Lower leg skin (tissue), 4 donors: ENCODE results near the gene MMP17. TPM values are rescaled to one million over a fixed set of nuclear protein-coding genes. Genes with fewer than 3 reads are reported as not detected.

Experiments
- DNase-seq, 2 donors: peaks; one replicate each; pipeline ENCODE4 v3.0.0-alpha.2; 2019; ENCODE audit warnings: low spot score in 2 of 2
- H3K4me3 ChIP-seq: fragments of 200-600 bp; sonication (generic); 2 replicates; pipeline ENCODE4 v1.5.1; 2017; ENCODE audit warnings: mild to moderate bottlenecking, low read depth; ENCODE audit not compliant: poor library complexity, severe bottlenecking
- CTCF ChIP-seq, 3 donors: fragments of 450-650 bp; IDR thresholded peaks; one replicate each; pipeline ENCODE4 v1.5.1; 2016; ENCODE audit warnings: antibody characterized with exemption in 3 of 3, mild to moderate bottlenecking in 3 of 3, moderate library complexity in 2 of 3
- POLR2A ChIP-seq, 2 donors: fragments of 450-650 bp; IDR thresholded peaks; one replicate each; pipeline ENCODE4 v1.6.1; 2016 to 2017; ENCODE audit warnings: antibody characterized with exemption in 2 of 2, mild to moderate bottlenecking in 1 of 2, moderate library complexity in 1 of 2
- WGBS, 2 donors: methylation state at CpG; one replicate each; pipeline ENCODE4 v1.1.5; 2018; 5-methylcytosine and 5-hydroxymethylcytosine counted together
- intact Hi-C: fragments of 100-400 bp; cut with DNase I; formaldehyde crosslinking; loops from one replicate; pipeline ENCODE4 v1.15.0; 2023; ENCODE audit warnings: low total_unique reads
- total RNA-seq, 4 donors: library from RNA; depleted of rRNA; stranded (reverse); fragments of >200 nt; gene quantifications; one replicate each; pipeline ENCODE4 v1.1.0, GENCODE V29; 2016

Gene MMP17
- total RNA-seq, 4 donors from 2014 or later = 5.4 to 11.6 (median 5.7) TPM

DNA sequence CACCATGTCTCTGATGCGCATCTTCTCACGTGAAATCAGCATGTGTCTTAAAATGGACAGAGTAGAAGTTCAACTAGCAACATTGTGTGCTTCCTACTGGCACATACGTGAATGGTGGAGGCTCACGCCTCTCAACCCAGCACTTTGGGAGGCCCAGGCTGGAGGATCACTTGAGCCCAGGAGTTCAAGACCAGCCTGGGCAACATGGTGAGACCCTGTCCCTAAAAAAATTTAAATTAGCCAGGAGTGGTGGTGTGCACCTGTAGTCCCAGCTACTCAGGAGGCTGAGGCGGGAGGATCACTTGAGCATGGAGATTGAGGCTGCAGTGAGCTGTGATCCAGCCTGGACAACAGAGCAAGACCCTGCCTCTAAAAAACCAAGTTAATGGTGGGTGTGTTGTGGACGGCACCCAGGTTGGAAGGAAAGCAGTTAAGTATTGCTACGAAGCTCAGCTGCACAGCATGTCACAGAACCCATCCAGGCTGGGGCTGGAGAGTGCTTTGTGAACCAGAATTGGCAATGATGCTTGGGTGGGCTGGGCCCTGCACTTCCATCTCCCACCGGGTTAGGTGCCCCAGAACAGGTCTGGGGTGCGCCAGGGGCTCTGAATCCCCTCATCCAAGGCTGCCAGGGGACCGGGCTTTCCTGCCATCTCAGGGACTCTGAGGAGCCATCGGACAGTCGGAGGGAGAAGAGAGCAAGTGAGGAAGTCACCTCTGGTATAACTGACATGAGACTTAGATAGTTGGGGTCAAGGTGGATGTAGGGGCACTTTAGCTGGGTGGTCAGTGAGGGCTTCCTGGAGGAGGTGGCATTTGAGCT, 33.3 kb downstream of the MMP17 start:
- TF ChIP-seq CTCF (IDR thresholded peaks at IDR 0.05) = no peak
- H3K4me3 ChIP-seq = no peak overlapping the region
- no peak for DNase-seq
- WGBS, 2 donors = 70 to 77% methylated on average over 12 of the region's 12 CpGs
- intact Hi-C loops = no loop called here

GRCh38 chr12:131862084-131862441, 33.9 kb downstream of the MMP17 start:
- no peak overlapping the region for H3K4me3 ChIP-seq
- no peak for DNase-seq
- 67 to 97% methylated on average over 4 of the region's 4 CpGs for WGBS, 2 donors
- intact Hi-C loops = no loop called here
- no peak for TF ChIP-seq POLR2A (IDR thresholded peaks at IDR 0.05)
- no peak for TF ChIP-seq CTCF (IDR thresholded peaks at IDR 0.05)

- no peak for TF ChIP-seq POLR2A (IDR thresholded peaks at IDR 0.05)
- TF ChIP-seq CTCF (IDR thresholded peaks at IDR 0.05) = no peak
- WGBS, 2 donors = 68 to 77% methylated on average over 14 of the region's 14 CpGs
- no peak overlapping the region for H3K4me3 ChIP-seq
- intact Hi-C loops = no loop called here
- no peak for DNase-seq
Observed at GRCh38 chr12:131862600-131862993, 34.4 kb downstream of the MMP17 start.

GRCh38 chr12:131862994-131863710, 35.0 kb downstream of the MMP17 start:
- no peak for DNase-seq
- WGBS, 2 donors = 26 to 39% methylated on average over 20 of the region's 20 CpGs
- no peak overlapping the region for H3K4me3 ChIP-seq
- intact Hi-C loops = no loop called here
- TF ChIP-seq CTCF (IDR thresholded peaks at IDR 0.05) (no peak), POLR2A (IDR thresholded peaks at IDR 0.05) (no peak)

DNA sequence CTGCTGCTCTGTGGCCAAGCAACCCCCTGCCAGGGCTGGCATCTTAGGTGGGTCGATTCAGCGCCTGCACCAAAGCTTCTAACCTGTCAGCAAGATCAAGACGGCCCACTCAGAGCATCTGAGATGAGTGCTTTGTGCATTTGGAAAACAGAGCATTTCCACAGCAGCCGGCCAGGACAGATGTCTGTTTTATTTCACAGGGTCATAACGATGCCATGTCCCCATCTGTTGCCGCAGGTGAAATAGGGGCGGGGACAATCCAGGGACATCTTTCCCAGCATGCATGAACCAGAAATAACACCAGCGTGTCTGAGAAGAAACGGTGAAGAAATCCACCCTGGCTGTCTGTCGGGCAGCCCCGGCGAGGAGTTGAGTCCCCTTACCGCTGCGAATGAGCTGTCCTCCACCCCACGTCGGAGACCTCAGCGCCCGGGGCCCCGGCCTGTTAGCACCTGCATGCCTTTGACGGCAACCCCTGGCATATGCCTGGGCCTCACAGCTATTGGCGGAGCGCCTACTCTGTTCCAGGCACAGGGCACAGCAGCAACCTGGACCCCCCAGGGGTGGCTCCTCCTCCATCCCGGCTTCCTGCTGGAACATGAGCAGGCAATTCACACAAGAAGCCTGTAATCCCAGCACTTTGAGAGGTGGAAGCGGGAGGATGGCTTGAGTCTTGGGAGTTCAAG, 35.7 kb downstream of the MMP17 start:
- WGBS, 2 donors = 43 to 54% methylated on average over 22 to 24 of the region's 24 CpGs
- TF ChIP-seq CTCF (IDR thresholded peaks at IDR 0.05) (no peak), POLR2A (IDR thresholded peaks at IDR 0.05) (no peak)
- no peak overlapping the region for H3K4me3 ChIP-seq
- intact Hi-C loops = no loop called here
- DNase-seq = no peak
